K562 (cell line): Measurements from ENCODE around the gene SENP7.

Experiments
- ARID3A ChIP-seq: IDR thresholded peaks from 2 replicates; pipeline ENCODE4 v1.6.1; 2012; ENCODE audit warnings: low read depth, low read length, improper control_type of control experiment, borderline replicate concordance
- BHLHE40 ChIP-seq: IDR thresholded peaks from 2 replicates; pipeline ENCODE4 v1.6.1; 2011; ENCODE audit warnings: low read length, improper control_type of control experiment
- CTCF ChIP-seq, 3 experiments: IDR thresholded peaks in 2 of 3; conservative IDR thresholded peaks in 1 of 3; 2 replicates each; pipeline ENCODE4 v1.5.1; 2011 to 2012; ENCODE audit warnings: low read length in 3 of 3, mild to moderate bottlenecking in 3 of 3, control low read depth in 2 of 3, improper control_type of control experiment in 1 of 3, inconsistent platforms in 1 of 3, low read depth in 1 of 3, mixed read lengths in 1 of 3, moderate library complexity in 1 of 3; ENCODE audit not compliant: insufficient read depth in 2 of 3
- FUS ChIP-seq: fragments of 200-400 bp; formaldehyde crosslinking; optimal IDR thresholded peaks from 2 replicates; pipeline ENCODE3; 2017; ENCODE audit warnings: low read depth, low read length
- KLF16 ChIP-seq: IDR thresholded peaks from 2 replicates; pipeline ENCODE4 v1.6.1; 2016; ENCODE audit warnings: antibody characterized with exemption
- POLR2AphosphoS5 ChIP-seq: IDR thresholded peaks from 2 replicates; pipeline ENCODE4 v1.6.1; 2011; ENCODE audit warnings: mild to moderate bottlenecking, low read depth, low read length, moderate library complexity; ENCODE audit not compliant: control insufficient read depth, insufficient read depth
- SREBF1 ChIP-seq: fragments of 150-350 bp; IDR thresholded peaks from 2 replicates; pipeline ENCODE4 v1.6.1; 2014; ENCODE audit warnings: antibody characterized with exemption, low read depth, low read length, borderline replicate concordance
- TFE3 ChIP-seq: fragments of 450-650 bp; formaldehyde crosslinking; IDR thresholded peaks from 2 replicates; pipeline ENCODE4 v1.4.0; 2020; ENCODE audit warnings: mild to moderate bottlenecking, mixed read lengths
- YY1 ChIP-seq, 3 experiments: IDR thresholded peaks; 2 replicates each; pipeline ENCODE4 v1.6.1; 2011; ENCODE audit warnings: low read length in 2 of 3, mild to moderate bottlenecking in 2 of 3, moderate library complexity in 2 of 3, borderline replicate concordance in 1 of 3, control low read depth in 1 of 3, low read depth in 1 of 3; ENCODE audit not compliant: insufficient read depth in 3 of 3, insufficient replicate concordance in 2 of 3, control insufficient read depth in 1 of 3, insufficient read length in 1 of 3; ENCODE audit errors: extremely low read depth in 1 of 3
- ZNF174 ChIP-seq: fragments of 250-450 bp; sonication (Bioruptor Pico); IDR thresholded peaks from 2 replicates; pipeline ENCODE4 v1.4.0; 2020; ENCODE audit warnings: mild to moderate bottlenecking
- ZNF592 ChIP-seq: fragments of 450-650 bp; IDR thresholded peaks from 2 replicates; pipeline ENCODE4 v1.6.1; 2017; ENCODE audit warnings: antibody characterized with exemption, mild to moderate bottlenecking
- TF ChIP-seq, protein P1 (sequence below): fragments of 250-450 bp; sonication (Bioruptor Pico); IDR thresholded peaks from 2 replicates; pipeline ENCODE4 v1.8.0; 2021; ENCODE audit warnings: mild to moderate bottlenecking, moderate library complexity
- TF ChIP-seq, protein P2 (sequence below): sonication (generic); IDR thresholded peaks from 2 replicates; pipeline ENCODE4 v1.6.1; 2016

DNA sequence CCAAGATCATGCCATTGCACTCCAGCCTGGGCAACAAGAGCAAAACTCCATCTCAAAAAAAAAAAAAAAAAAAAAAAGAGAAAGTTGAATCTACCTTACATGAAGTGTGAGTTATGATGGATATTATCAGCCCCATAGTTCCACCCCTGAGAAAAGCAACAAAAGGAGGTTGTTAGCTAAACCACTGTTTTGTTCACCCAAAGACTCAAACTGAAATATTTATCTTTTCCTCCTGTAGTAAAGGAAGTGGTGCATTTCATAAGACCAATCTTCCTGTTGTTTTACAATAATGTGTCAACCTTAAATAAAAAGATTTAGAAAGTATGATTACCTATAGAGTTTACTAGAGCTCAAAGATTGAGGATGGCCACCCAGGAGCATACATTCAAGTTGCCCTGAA is 29.9 kb upstream of the SENP7 start:
- TF ChIP-seq TFE3 (no peak), CTCF (IDR thresholded peaks at IDR 0.05 in 2 of 3, conservative IDR thresholded peaks at IDR 0.05 in 1 of 3; ENCODE audit: insufficient read depth in 2 of 3, low read depth in 1 of 3, low read length in 3 of 3) (no peak), POLR2AphosphoS5 (no peak), ZNF592 (no peak), FUS (no peak), YY1 (IDR thresholded peaks at IDR 0.05; ENCODE audit: borderline replicate concordance in 1 of 3, control insufficient read depth in 1 of 3, extremely low read depth in 1 of 3, insufficient read depth in 3 of 3, insufficient read length in 1 of 3, insufficient replicate concordance in 2 of 3, low read depth in 1 of 3, low read length in 2 of 3) (no peak), SREBF1 (no peak), BHLHE40 (no peak), KLF16 (no peak), ZNF174 (no peak), ARID3A (no peak)
- TF ChIP-seq, protein P1, sequence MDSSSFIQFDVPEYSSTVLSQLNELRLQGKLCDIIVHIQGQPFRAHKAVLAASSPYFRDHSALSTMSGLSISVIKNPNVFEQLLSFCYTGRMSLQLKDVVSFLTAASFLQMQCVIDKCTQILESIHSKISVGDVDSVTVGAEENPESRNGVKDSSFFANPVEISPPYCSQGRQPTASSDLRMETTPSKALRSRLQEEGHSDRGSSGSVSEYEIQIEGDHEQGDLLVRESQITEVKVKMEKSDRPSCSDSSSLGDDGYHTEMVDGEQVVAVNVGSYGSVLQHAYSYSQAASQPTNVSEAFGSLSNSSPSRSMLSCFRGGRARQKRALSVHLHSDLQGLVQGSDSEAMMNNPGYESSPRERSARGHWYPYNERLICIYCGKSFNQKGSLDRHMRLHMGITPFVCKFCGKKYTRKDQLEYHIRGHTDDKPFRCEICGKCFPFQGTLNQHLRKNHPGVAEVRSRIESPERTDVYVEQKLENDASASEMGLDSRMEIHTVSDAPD (CRISPR knock-in tag) = no peak
- TF ChIP-seq, protein P2, sequence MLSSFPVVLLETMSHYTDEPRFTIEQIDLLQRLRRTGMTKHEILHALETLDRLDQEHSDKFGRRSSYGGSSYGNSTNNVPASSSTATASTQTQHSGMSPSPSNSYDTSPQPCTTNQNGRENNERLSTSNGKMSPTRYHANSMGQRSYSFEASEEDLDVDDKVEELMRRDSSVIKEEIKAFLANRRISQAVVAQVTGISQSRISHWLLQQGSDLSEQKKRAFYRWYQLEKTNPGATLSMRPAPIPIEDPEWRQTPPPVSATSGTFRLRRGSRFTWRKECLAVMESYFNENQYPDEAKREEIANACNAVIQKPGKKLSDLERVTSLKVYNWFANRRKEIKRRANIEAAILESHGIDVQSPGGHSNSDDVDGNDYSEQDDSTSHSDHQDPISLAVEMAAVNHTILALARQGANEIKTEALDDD = no peak
